ENCODE results near the gene DROSHA. TPM values are rescaled to one million over a fixed set of nuclear protein-coding genes. Genes with fewer than 3 reads are reported as not detected.

The DROSHA gene
- total RNA-seq, 1 donor from 2014 or later: 93.1 TPM

DNA sequence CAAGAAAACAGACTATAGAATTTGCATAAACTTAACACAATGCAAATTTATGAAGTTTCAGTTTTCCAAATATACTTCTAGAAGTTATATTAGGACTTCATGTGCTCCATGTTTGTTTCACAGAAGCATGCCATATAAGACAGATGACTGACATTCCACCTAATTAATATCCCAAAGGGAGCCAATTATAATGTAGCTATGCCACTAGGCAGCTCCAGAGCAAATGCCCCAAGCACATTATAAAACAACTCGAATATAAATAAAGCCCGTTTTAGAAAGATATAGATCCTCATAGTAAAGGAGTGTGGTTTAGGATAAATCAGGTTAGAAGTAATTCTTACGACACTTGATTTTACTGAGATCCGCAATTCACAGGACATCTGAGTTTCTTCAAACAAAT is 8.9 kb downstream of the DROSHA start:
- H3K4me1 Mint-ChIP-seq: no peaks in the 10 kb centered on the region
- no peak overlapping the region for H3K4me3 Mint-ChIP-seq
- peaks cover 4% of the 10 kb centered on the region for H3K9me3 Mint-ChIP-seq
- no peak for DNase-seq (ENCODE audit: low spot score in 2 of 2, unreplicated experiment in 2 of 2)
- H3K27ac Mint-ChIP-seq: no peak overlapping the region
- no peak for TF ChIP-seq CTCF (IDR thresholded peaks at IDR 0.05; ENCODE audit: unreplicated experiment)
- H3K36me3 Mint-ChIP-seq: peaks cover 45% of the 10 kb centered on the region
- no peaks in the 10 kb centered on the region for H3K27me3 Mint-ChIP-seq (ENCODE audit: low read depth)

- Mint-ChIP-seq H3K36me3 (peaks cover 33% of the 10 kb centered on the region), H3K4me1 (no peaks in the 10 kb centered on the region)
Observed at GRCh38 chr5:31516802-31517201, 15.1 kb downstream of the DROSHA start.

DNA sequence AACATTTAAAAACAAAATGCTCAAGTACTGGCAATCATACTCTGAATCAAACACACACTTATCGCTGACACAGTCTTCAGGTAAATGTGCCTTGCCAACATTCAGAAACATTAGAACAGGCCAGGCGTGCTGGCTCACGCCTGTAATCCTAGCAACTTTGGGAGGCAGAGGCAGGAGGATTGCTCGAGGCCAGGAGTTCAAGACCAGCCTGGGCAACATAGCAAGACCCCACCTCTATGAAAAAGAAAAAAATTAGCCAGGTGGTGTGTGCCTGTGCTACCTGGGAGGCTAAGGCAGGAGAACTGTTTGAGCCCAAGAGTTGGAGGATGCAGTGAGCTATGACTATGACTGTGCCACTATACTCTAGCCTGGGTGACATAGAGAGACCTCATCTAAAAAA is 20.6 kb downstream of the DROSHA start:
- H3K27ac Mint-ChIP-seq: no peak overlapping the region
- H3K27me3 Mint-ChIP-seq (ENCODE audit: low read depth): no peaks in the 10 kb centered on the region
- no peaks in the 10 kb centered on the region for H3K9me3 Mint-ChIP-seq
- peaks cover 59% of the 10 kb centered on the region for H3K36me3 Mint-ChIP-seq
- H3K4me3 Mint-ChIP-seq: no peak overlapping the region
- no peaks in the 10 kb centered on the region for H3K4me1 Mint-ChIP-seq
- no peak for TF ChIP-seq CTCF (IDR thresholded peaks at IDR 0.05; ENCODE audit: unreplicated experiment)
- no peak for DNase-seq (ENCODE audit: low spot score in 2 of 2, unreplicated experiment in 2 of 2)

More at GRCh38 chr5:31516802-31517201, 15.1 kb downstream of the DROSHA start:
- no peak for DNase-seq (ENCODE audit: low spot score in 2 of 2, unreplicated experiment in 2 of 2)
- no peaks in the 10 kb centered on the region for H3K9me3 Mint-ChIP-seq
- no peak overlapping the region for H3K4me3 Mint-ChIP-seq
- no peaks in the 10 kb centered on the region for H3K27me3 Mint-ChIP-seq (ENCODE audit: low read depth)
- no peak for TF ChIP-seq CTCF (IDR thresholded peaks at IDR 0.05; ENCODE audit: unreplicated experiment)
- no peak overlapping the region for H3K27ac Mint-ChIP-seq

DNA sequence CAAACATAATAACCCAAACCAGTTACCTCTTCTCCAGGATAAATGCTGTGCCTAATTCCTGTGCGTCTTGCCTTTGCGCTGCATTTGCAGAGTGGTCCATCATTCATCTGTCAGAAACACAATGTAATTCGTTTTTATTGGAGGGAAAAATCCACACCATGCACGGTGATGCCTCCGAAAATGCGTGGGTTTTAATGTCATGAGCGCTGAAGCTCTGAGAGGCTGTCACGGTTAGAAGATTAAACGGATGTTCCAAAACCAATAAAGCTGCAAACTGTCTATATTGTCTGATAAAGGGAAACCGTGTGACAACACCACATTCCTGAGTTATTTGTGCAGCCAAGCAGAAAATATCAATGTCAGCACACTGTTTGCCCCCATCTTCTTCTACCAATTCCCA is 27.4 kb downstream of the DROSHA start:
- Mint-ChIP-seq H3K36me3 (peaks cover 55% of the 10 kb centered on the region), H3K4me3 (no peak overlapping the region), H3K9me3 (no peaks in the 10 kb centered on the region), H3K27ac (no peak overlapping the region), H3K4me1 (no peaks in the 10 kb centered on the region), H3K27me3 (ENCODE audit: low read depth) (no peaks in the 10 kb centered on the region)
- no peak for TF ChIP-seq CTCF (IDR thresholded peaks at IDR 0.05; ENCODE audit: unreplicated experiment)
- DNase-seq (ENCODE audit: low spot score in 2 of 2, unreplicated experiment in 2 of 2): no peak

DNA sequence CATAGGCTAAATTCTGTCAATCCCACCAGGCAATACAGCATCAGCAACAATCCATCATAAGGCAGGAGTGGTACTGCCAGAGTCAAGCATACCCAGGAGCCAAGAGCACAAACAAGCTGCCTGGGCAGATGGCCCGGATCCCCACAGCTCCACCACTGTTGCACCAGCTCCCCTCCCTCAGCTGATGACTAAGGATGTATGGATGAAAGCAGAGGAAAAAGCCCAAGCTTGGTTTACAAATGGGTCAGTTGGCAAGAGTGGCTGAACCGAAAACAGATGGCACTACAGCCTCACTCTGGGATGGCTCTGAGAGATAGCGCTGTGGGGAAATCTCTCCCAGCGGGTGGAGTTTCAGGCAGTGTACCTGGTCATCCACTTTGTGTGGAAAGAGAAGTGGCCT is 29.4 kb downstream of the DROSHA start:
- H3K9me3 Mint-ChIP-seq: no peaks in the 10 kb centered on the region
- H3K4me3 Mint-ChIP-seq: no peak overlapping the region
- no peaks in the 10 kb centered on the region for H3K4me1 Mint-ChIP-seq
- no peaks in the 10 kb centered on the region for H3K27me3 Mint-ChIP-seq (ENCODE audit: low read depth)
- TF ChIP-seq CTCF (IDR thresholded peaks at IDR 0.05; ENCODE audit: unreplicated experiment): no peak
- no peak for DNase-seq (ENCODE audit: low spot score in 2 of 2, unreplicated experiment in 2 of 2)
- H3K27ac Mint-ChIP-seq: no peak overlapping the region
- H3K36me3 Mint-ChIP-seq: peaks cover 59% of the 10 kb centered on the region

DNA sequence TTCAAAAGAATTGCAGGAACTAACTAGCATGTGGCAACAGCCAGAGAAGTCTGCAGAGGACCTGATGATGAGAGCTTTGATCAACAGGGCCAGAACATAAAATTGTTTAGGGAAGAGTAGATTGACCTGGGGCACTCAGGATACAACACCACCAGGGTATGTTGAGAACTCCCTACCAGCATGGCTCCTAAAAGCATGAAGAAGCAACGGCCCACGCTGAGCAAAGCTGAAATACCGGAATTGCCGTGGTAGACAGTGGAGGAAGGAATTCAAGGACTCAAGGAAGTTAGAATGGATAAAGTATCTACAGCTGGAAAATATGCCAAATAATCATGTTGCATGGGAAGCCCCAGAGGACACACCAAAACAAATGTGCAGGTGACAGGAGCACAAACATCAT is 31.6 kb downstream of the DROSHA start:
- TF ChIP-seq CTCF (IDR thresholded peaks at IDR 0.05; ENCODE audit: unreplicated experiment): no peak
- H3K27me3 Mint-ChIP-seq (ENCODE audit: low read depth): no peaks in the 10 kb centered on the region
- no peak overlapping the region for H3K27ac Mint-ChIP-seq
- no peak for DNase-seq (ENCODE audit: low spot score in 2 of 2, unreplicated experiment in 2 of 2)
- H3K4me1 Mint-ChIP-seq: no peaks in the 10 kb centered on the region
- H3K4me3 Mint-ChIP-seq: no peak overlapping the region
- peaks cover 64% of the 10 kb centered on the region for H3K36me3 Mint-ChIP-seq
- no peaks in the 10 kb centered on the region for H3K9me3 Mint-ChIP-seq
